Measurements from ENCODE around the gene DNAJC22. TPM values are rescaled to one million over a fixed set of nuclear protein-coding genes. Genes with fewer than 3 reads are reported as not detected.

Gene DNAJC22
- total and polyA plus RNA-seq, 2 of the 13 experiments (the other 11 are each of a cell fraction or from before 2014, with no cell fraction given) = 25.2 to 31.7 TPM

DNA sequence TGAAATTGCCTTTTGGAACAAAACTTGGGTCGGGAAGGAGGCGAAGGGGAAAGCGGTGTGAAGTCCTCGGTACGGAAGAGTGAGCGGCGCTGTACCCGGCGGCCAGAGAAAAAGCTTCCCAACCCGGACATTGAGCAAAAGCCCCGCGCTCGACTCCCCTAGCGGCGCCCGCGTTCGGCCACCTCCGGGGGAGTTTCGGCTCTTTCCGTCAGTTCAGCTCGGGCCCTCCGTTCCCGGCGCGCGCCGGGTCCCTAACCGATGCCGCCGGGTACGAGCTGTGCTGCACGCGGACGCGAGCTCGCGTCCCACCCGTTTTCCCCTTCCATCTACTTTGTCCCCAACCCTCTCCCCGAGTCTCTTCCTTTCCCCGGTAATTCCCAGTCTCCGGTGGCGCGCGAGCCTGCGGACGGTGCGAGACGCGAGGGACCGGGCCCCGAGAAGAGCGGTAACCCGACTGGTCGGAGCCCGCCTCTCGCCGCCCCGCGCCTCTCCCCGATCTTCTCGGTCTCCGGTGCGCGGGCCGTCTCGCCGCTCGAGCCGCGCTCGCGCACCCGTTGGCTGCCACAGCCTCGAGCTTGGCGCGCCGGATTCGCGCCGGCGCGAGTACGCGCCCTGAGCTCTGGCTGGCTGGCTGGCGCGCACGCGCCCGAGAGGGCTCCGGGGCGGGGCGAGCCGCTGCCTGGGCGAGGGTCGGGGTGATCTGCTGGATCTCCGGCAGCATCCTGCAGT, 20.1 kb downstream of the DNAJC22 start (continued):
- TF ChIP-seq, protein P1, sequence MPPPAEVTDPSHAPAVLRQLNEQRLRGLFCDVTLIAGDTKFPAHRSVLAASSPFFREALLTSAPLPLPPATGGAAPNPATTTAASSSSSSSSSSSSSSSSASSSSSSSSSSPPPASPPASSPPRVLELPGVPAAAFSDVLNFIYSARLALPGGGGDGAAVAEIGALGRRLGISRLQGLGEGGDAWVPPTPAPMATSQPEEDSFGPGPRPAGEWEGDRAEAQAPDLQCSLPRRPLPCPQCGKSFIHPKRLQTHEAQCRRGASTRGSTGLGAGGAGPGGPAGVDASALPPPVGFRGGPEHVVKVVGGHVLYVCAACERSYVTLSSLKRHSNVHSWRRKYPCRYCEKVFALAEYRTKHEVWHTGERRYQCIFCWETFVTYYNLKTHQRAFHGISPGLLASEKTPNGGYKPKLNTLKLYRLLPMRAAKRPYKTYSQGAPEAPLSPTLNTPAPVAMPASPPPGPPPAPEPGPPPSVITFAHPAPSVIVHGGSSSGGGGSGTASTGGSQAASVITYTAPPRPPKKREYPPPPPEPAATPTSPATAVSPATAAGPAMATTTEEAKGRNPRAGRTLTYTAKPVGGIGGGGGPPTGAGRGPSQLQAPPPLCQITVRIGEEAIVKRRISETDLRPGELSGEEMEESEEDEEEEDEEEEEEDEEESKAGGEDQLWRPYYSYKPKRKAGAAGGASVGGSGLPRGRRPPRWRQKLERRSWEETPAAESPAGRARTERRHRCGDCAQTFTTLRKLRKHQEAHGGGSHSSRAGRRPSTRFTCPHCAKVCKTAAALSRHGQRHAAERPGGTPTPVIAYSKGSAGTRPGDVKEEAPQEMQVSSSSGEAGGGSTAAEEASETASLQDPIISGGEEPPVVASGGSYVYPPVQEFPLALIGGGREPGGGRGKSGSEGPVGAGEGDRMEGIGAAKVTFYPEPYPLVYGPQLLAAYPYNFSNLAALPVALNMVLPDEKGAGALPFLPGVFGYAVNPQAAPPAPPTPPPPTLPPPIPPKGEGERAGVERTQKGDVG (CRISPR knock-in tag; IDR thresholded peaks at IDR 0.05; ENCODE audit: borderline replicate concordance) = no peak
- TF ChIP-seq RXRA (CRISPR knock-in tag; IDR thresholded peaks at IDR 0.05) = no peak; the same call in none of the 2 replicates
- TF ChIP-seq ZNF816 (CRISPR knock-in tag; IDR thresholded peaks at IDR 0.05; ENCODE audit: borderline replicate concordance) = no peak
- no peak for TF ChIP-seq SMAD1 (CRISPR knock-in tag; IDR thresholded peaks at IDR 0.05; ENCODE audit: borderline replicate concordance, low read depth)
- TF ChIP-seq, protein P2, sequence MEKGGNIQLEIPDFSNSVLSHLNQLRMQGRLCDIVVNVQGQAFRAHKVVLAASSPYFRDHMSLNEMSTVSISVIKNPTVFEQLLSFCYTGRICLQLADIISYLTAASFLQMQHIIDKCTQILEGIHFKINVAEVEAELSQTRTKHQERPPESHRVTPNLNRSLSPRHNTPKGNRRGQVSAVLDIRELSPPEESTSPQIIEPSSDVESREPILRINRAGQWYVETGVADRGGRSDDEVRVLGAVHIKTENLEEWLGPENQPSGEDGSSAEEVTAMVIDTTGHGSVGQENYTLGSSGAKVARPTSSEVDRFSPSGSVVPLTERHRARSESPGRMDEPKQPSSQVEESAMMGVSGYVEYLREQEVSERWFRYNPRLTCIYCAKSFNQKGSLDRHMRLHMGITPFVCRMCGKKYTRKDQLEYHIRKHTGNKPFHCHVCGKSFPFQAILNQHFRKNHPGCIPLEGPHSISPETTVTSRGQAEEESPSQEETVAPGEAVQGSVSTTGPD (CRISPR knock-in tag; IDR thresholded peaks at IDR 0.05) = no peak
- no peak for TF ChIP-seq NAIF1 (CRISPR knock-in tag; IDR thresholded peaks at IDR 0.05; ENCODE audit: borderline replicate concordance)
- no peak for TF ChIP-seq MIXL1 (CRISPR knock-in tag; IDR thresholded peaks at IDR 0.05)
- no peak for TF ChIP-seq ONECUT2 (CRISPR knock-in tag; IDR thresholded peaks at IDR 0.05)
- TF ChIP-seq ZNF331 (CRISPR knock-in tag; IDR thresholded peaks at IDR 0.05) = no peak; the same call in 1 of the 2 replicates
- TF ChIP-seq NKX3-1 (CRISPR knock-in tag; IDR thresholded peaks at IDR 0.05) = no peak; the same call in 1 of the 2 replicates
- peak; percentile 62 to 81 for TF ChIP-seq POLR2A (IDR thresholded peaks at IDR 0.05; ENCODE audit: insufficient read depth in 1 of 2, low read depth in 2 of 2, low read length in 2 of 2)
- TF ChIP-seq ZNF343 (CRISPR knock-in tag; IDR thresholded peaks at IDR 0.05) = no peak; the same call in 1 of the 2 replicates
- TF ChIP-seq TRIM24 (CRISPR knock-in tag; IDR thresholded peaks at IDR 0.05) = no peak
- TF ChIP-seq, protein P3, sequence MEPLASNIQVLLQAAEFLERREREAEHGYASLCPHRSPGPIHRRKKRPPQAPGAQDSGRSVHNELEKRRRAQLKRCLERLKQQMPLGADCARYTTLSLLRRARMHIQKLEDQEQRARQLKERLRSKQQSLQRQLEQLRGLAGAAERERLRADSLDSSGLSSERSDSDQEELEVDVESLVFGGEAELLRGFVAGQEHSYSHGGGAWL (CRISPR knock-in tag; IDR thresholded peaks at IDR 0.05) = peak; percentile 40; the same call in 1 of the 2 replicates
- TF ChIP-seq MAF1 (CRISPR knock-in tag; IDR thresholded peaks at IDR 0.05; ENCODE audit: borderline replicate concordance) = no peak; the same call in 1 of the 2 replicates
- TF ChIP-seq ISL2 (CRISPR knock-in tag; IDR thresholded peaks at IDR 0.05) = 0 out of 2 replicates have a peak, but pooled peaks have one; percentile 42
- no peak for TF ChIP-seq HHEX (CRISPR knock-in tag; IDR thresholded peaks at IDR 0.05)
- TF ChIP-seq NCOA5 (CRISPR knock-in tag; IDR thresholded peaks at IDR 0.05) = no peak
- no peak for TF ChIP-seq RELA (CRISPR knock-in tag; IDR thresholded peaks at IDR 0.05)
- TF ChIP-seq NR2C2 (CRISPR knock-in tag; IDR thresholded peaks at IDR 0.05; ENCODE audit: borderline replicate concordance) = no peak
- no peak for TF ChIP-seq IRX3 (CRISPR knock-in tag; IDR thresholded peaks at IDR 0.05; ENCODE audit: borderline replicate concordance, low read depth)
- TF ChIP-seq SRF (IDR thresholded peaks at IDR 0.05; ENCODE audit: low read depth, low read length) = no peak
- TF ChIP-seq, protein P4, sequence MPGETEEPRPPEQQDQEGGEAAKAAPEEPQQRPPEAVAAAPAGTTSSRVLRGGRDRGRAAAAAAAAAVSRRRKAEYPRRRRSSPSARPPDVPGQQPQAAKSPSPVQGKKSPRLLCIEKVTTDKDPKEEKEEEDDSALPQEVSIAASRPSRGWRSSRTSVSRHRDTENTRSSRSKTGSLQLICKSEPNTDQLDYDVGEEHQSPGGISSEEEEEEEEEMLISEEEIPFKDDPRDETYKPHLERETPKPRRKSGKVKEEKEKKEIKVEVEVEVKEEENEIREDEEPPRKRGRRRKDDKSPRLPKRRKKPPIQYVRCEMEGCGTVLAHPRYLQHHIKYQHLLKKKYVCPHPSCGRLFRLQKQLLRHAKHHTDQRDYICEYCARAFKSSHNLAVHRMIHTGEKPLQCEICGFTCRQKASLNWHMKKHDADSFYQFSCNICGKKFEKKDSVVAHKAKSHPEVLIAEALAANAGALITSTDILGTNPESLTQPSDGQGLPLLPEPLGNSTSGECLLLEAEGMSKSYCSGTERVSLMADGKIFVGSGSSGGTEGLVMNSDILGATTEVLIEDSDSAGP (CRISPR knock-in tag; IDR thresholded peaks at IDR 0.05; ENCODE audit: borderline replicate concordance) = peak; percentile 51; the same call in 1 of the 2 replicates
- 0 out of 2 replicates have a peak, but pooled peaks have one; percentile 23 for TF ChIP-seq ZNF567 (CRISPR knock-in tag; IDR thresholded peaks at IDR 0.05; ENCODE audit: borderline replicate concordance)
- TF ChIP-seq SETDB1 (CRISPR knock-in tag; IDR thresholded peaks at IDR 0.05; ENCODE audit: borderline replicate concordance) = no peak
